IMR-90 (cell line): Measurements from ENCODE around the gene SDHAF1. TPM values are rescaled to one million over a fixed set of nuclear protein-coding genes. Genes with fewer than 3 reads are reported as not detected.

Experiments used
- ATAC-seq: fragments of 200-7000 bp; cut with Tn5 transposase; 2 replicates; pipeline ENCODE4 v1.9.1; 2020; ENCODE audit warnings: low read depth, mild to moderate bottlenecking, moderate library complexity
- Bru-seq: library from RNA; stranded (reverse); fragments of 400-500 nt; gene quantifications from one replicate; lab custom pipeline; 2021; lab: Mats Ljungman, UMichigan
- BruChase-seq, 2 experiments: library from RNA; stranded (reverse); fragments of 400-500 nt; gene quantifications; one replicate each; lab custom pipeline; 2021; lab: Mats Ljungman, UMichigan
- BruUV-seq: library from RNA; stranded (reverse); fragments of 400-500 nt; replicated peaks from 2 replicates; lab custom pipeline; 2021; lab: Mats Ljungman, UMichigan
- CTCF ChIA-PET: fragments of 300-600 bp; formaldehyde crosslinking; extraction: SDS; loops from one replicate; lab custom pipeline; 2021; ENCODE audit warnings: antibody characterized with exemption; lab: Yijun Ruan, JAX
- POLR2A ChIA-PET: fragments of 300-600 bp; sonication (Branson Sonifier 250); formaldehyde crosslinking; loops from one replicate; lab custom pipeline; 2022; ENCODE audit warnings: antibody characterized with exemption; ENCODE audit not compliant: unreplicated experiment; lab: Charles Lee
- DNase-seq: peaks from one replicate; pipeline ENCODE4 v3.0.0; 2013
- H2AFZ ChIP-seq: replicated peaks from 2 replicates; pipeline ENCODE3; 2013; ENCODE audit warnings: low read length, mild to moderate bottlenecking; ENCODE audit not compliant: poor library complexity
- H2AK5ac ChIP-seq: 2 replicates; pipeline ENCODE4 v1.6.1; 2013; ENCODE audit warnings: low read depth, low read length, inconsistent platforms
- H2AK9ac ChIP-seq: replicated peaks from 2 replicates; pipeline ENCODE3; 2013; ENCODE audit warnings: mild to moderate bottlenecking, low read depth, low read length, moderate library complexity; ENCODE audit not compliant: poor library complexity
- H2BK120ac ChIP-seq: 2 replicates; pipeline ENCODE4 v1.6.1; 2013; ENCODE audit warnings: low read depth, low read length, inconsistent platforms
- H2BK15ac ChIP-seq: 3 replicates; pipeline ENCODE4 v1.6.1; 2013; ENCODE audit warnings: low read depth, low read length, inconsistent platforms
- H2BK20ac ChIP-seq: 2 replicates; pipeline ENCODE4 v1.6.1; 2013; ENCODE audit warnings: low read depth, mild to moderate bottlenecking, inconsistent platforms, low read length, moderate library complexity
- H2BK5ac ChIP-seq: 2 replicates; pipeline ENCODE4 v1.6.1; 2013; ENCODE audit warnings: mild to moderate bottlenecking, low read depth, low read length, inconsistent platforms; ENCODE audit not compliant: poor library complexity, severe bottlenecking
- H3K14ac ChIP-seq: replicated peaks from 2 replicates; pipeline ENCODE4 v1.6.1; 2013; ENCODE audit warnings: low read depth, low read length, inconsistent platforms
- H3K18ac ChIP-seq: 2 replicates; pipeline ENCODE4 v1.6.1; 2013; ENCODE audit warnings: low read depth, low read length, control low read depth
- H3K23ac ChIP-seq: 2 replicates; pipeline ENCODE4 v1.6.1; 2013; ENCODE audit warnings: low read depth, low read length, inconsistent platforms
- H3K27ac ChIP-seq: 2 replicates; pipeline ENCODE4 v1.5.1; 2013; ENCODE audit warnings: mild to moderate bottlenecking, control low read depth, low read length; ENCODE audit not compliant: insufficient read depth
- H3K27me3 ChIP-seq: 2 replicates; pipeline ENCODE4 v1.6.1; 2013; ENCODE audit warnings: low read length; ENCODE audit not compliant: control insufficient read depth, insufficient read depth
- H3K36me3 ChIP-seq: 2 replicates; pipeline ENCODE4 v1.6.1; 2013; ENCODE audit warnings: low read length, mixed read lengths; ENCODE audit not compliant: control insufficient read depth, insufficient read depth
- H3K4ac ChIP-seq: 2 replicates; pipeline ENCODE4 v1.6.1; 2013; ENCODE audit warnings: low read depth, low read length, inconsistent platforms
- H3K4me1 ChIP-seq: 2 replicates; pipeline ENCODE4 v1.6.1; 2013; ENCODE audit warnings: low read length, mixed read lengths; ENCODE audit not compliant: control insufficient read depth, insufficient read depth
- H3K4me2 ChIP-seq: 2 replicates; pipeline ENCODE4 v1.6.1; 2013; ENCODE audit warnings: low read depth, mild to moderate bottlenecking, control low read depth, low read length, moderate library complexity
- H3K4me3 ChIP-seq: 2 replicates; pipeline ENCODE4 v1.5.1; 2013; ENCODE audit warnings: low read depth, mild to moderate bottlenecking, control low read depth, low read length, moderate library complexity; ENCODE audit not compliant: insufficient read depth
- H3K56ac ChIP-seq: 2 replicates; pipeline ENCODE4 v1.6.1; 2013; ENCODE audit warnings: low read length, inconsistent platforms; ENCODE audit not compliant: insufficient read depth; ENCODE audit errors: extremely low read depth
- H3K79me1 ChIP-seq, 2 experiments: 2 replicates each; pipeline ENCODE4 v1.6.1; 2013; ENCODE audit warnings: low read length in 2 of 2, inconsistent platforms in 1 of 2, low read depth in 1 of 2
- H3K9ac ChIP-seq: 2 replicates; pipeline ENCODE4 v1.6.1; 2013; ENCODE audit warnings: low read depth, low read length, control low read depth
- H3K9me1 ChIP-seq: 2 replicates; pipeline ENCODE4 v1.6.1; 2013; ENCODE audit warnings: low read length, inconsistent platforms; ENCODE audit not compliant: insufficient read depth
- H3K9me3 ChIP-seq: 2 replicates; pipeline ENCODE4 v1.6.1; 2013; ENCODE audit warnings: low read length; ENCODE audit not compliant: control insufficient read depth, insufficient read depth
- H4K20me1 ChIP-seq: 2 replicates; pipeline ENCODE4 v1.6.1; 2013; ENCODE audit warnings: low read length, inconsistent platforms; ENCODE audit not compliant: insufficient read depth
- H4K5ac ChIP-seq: 2 replicates; pipeline ENCODE4 v1.6.1; 2013; ENCODE audit warnings: mild to moderate bottlenecking, low read depth, low read length, control low read depth
- H4K8ac ChIP-seq, 2 experiments: 2 replicates each; pipeline ENCODE4 v1.6.1; 2013; ENCODE audit warnings: low read depth in 2 of 2, low read length in 2 of 2, control low read depth in 1 of 2, inconsistent platforms in 1 of 2
- H4K91ac ChIP-seq: 2 replicates; pipeline ENCODE4 v1.6.1; 2013; ENCODE audit warnings: low read depth, low read length, inconsistent platforms; ENCODE audit not compliant: insufficient read depth
- CEBPB ChIP-seq: IDR thresholded peaks from 2 replicates; pipeline ENCODE4 v1.6.1; 2012; ENCODE audit warnings: low read depth, low read length, improper control_type of control experiment
- MAFK ChIP-seq: IDR thresholded peaks from 2 replicates; pipeline ENCODE4 v1.6.1; 2012; ENCODE audit warnings: low read depth, low read length, improper control_type of control experiment
- POLR2A ChIP-seq: IDR thresholded peaks from 2 replicates; pipeline ENCODE4 v1.6.1; 2012; ENCODE audit warnings: mild to moderate bottlenecking, low read depth, low read length
- RFX5 ChIP-seq: IDR thresholded peaks from 2 replicates; pipeline ENCODE4 v1.8.0; 2012; ENCODE audit warnings: low read depth, mild to moderate bottlenecking, low read length, moderate library complexity
- SMC3 ChIP-seq: fragments of 150-350 bp; IDR thresholded peaks from 2 replicates; pipeline ENCODE4 v1.6.1; 2016; ENCODE audit warnings: low read depth, mild to moderate bottlenecking, antibody characterized with exemption, low read length, moderate library complexity
- WGBS, 2 experiments: methylation state at CpG; one replicate each; pipeline versions ENCODE4 v1.1.5 to v1.1.7; 2013; ENCODE audit warnings: missing lambda C conversion rate in 2 of 2; ENCODE audit not compliant: insufficient read length in 1 of 2; ENCODE audit errors: extremely low coverage in 2 of 2; 5-methylcytosine and 5-hydroxymethylcytosine counted together
- dilution Hi-C: fragments of 300-500 bp; cut with HindIII; formaldehyde crosslinking; loops from one replicate; pipeline ENCODE4 v1.14.3; 2018; ENCODE audit warnings: low sequenced_read_pairs; ENCODE audit not compliant: unreplicated experiment
- in situ Hi-C: fragments of 300-500 bp; cut with MboI; formaldehyde crosslinking; loops from 3 replicates; pipeline ENCODE4 v1.14.3; 2019; ENCODE audit warnings: low sequenced_read_pairs, inconsistent platforms, mixed read lengths
- intact Hi-C: fragments of 100-400 bp; cut with micrococcal nuclease; formaldehyde crosslinking; loops from 2 replicates; pipeline ENCODE4 v1.10.0; 2022
- long read RNA-seq: library from polyadenylated mRNA; unstranded; transcript quantifications from one replicate; pipeline ENCODE4 v2.0.0, GENCODE V29; 2021; ENCODE audit not compliant: unreplicated experiment
- polyA plus RNA-seq, 3 experiments: library from polyadenylated mRNA; depleted of rRNA; stranded (reverse); fragments of >200 nt; gene quantifications; 2 replicates each; pipeline ENCODE4 v1.2.3, GENCODE V29; 2012; ENCODE audit warnings: low replicate concordance in 1 of 3
- total RNA-seq: library from RNA; depleted of rRNA; stranded (reverse); fragments of >200 nt; gene quantifications from 2 replicates; pipeline ENCODE4 v1.2.3, GENCODE V29; 2012; rRNA removed

Gene SDHAF1
- total RNA-seq (4.8 and 5.0 TPM in 2 replicates), polyA plus RNA-seq (2012; rRNA removed) (9.9 and 13.2 TPM in 2 replicates), Bru-seq, nascent RNA (percentile 53 among the genes with signal in this experiment), BruChase-seq, experiment 1, labeled RNA remaining after a 6-hour chase (percentile 54 among the genes with signal in this experiment), BruChase-seq, experiment 2, labeled RNA remaining after a 2-hour chase (percentile 65 among the genes with signal in this experiment)
- 23.8 and 28.6 TPM in 2 replicates for polyA plus RNA-seq (2012; cell fraction: cytosol; rRNA removed)
- polyA plus RNA-seq (2012; cell fraction: nucleus; rRNA removed; ENCODE audit: low replicate concordance), result 7.2 and 13.6 TPM in 2 replicates
- long read RNA-seq, transcript SDHAF1-201 (1 exons, 1,117 nt), result major isoform, 9 of 9 reads
- long read RNA-seq, partial matches to known transcripts, result 0 of 9 reads
- long read RNA-seq, other reads (novel, unspliced or antisense), result 0 of 9 reads

GRCh38 chr19:35995048-35995993, at the start of gene SDHAF1:
Gene SDHAF1, plus strand, starts transcription at chr19:35995188. Its CDS starts 87 bp downstream, at chr19:35995275.
- Histone ChIP-seq H3K4ac (peak within 1 kb of the TSS; percentile 94), H2AK5ac (peak within 1 kb of the TSS; percentile 27; the same call in 1 of the 2 replicates), H3K9me3 (no peaks in the 10 kb centered on the region), H3K9ac (peak within 1 kb of the TSS; percentile 70), H4K8ac (peak within 1 kb of the TSS; percentile 83 to 100), H2AK9ac (peak within 1 kb of the TSS; percentile 93), H3K56ac (0 out of 2 replicates have a peak within 1 kb of the TSS, but pooled peaks have one; percentile 66), H3K9me1 (no peaks in the 10 kb centered on the region; the same call in 1 of the 2 replicates), H3K4me2 (peak within 1 kb of the TSS; percentile 90), H3K18ac (peak within 1 kb of the TSS; percentile 39), H3K4me3 (peak within 1 kb of the TSS; percentile 71), H3K4me1 (peaks cover 2% of the 10 kb centered on the region; the same call in 1 of the 2 replicates), H3K36me3 (peaks cover 2% of the 10 kb centered on the region; the same call in 1 of the 2 replicates), H3K27me3 (no peaks in the 10 kb centered on the region), H3K23ac (peak within 1 kb of the TSS; percentile 90), H2BK15ac (no peak within 1 kb of the TSS), H3K79me1 (peaks cover 13 to 46% of the 10 kb centered on the region in 2 experiments; a peak in 3 of 4 replicates), H4K91ac (peak within 1 kb of the TSS; percentile 85; the same call in 1 of the 2 replicates), H3K14ac (peak within 1 kb of the TSS; percentile 93), H2BK5ac (peak within 1 kb of the TSS; percentile 71), H2BK20ac (no peak within 1 kb of the TSS), H2BK120ac (no peak within 1 kb of the TSS; the same call in 1 of the 2 replicates), H4K20me1 (peaks cover 19% of the 10 kb centered on the region; the same call in 1 of the 2 replicates), H3K27ac (peak within 1 kb of the TSS; percentile 67), H2AFZ (peak within 1 kb of the TSS; percentile 99), H4K5ac (peak within 1 kb of the TSS; percentile 93)
- DNase-seq (peak; percentile 90), ATAC-seq (peak; percentile 91)
- CTCF ChIA-PET, result interaction anchor here (1.4 kb wide), 1 partner anchor 48 kb away, joined by 3 read pairs; no protein-coding TSS in a partner anchor
- no peak for TF ChIP-seq MAFK
- no peak for TF ChIP-seq SMC3
- no peak for TF ChIP-seq POLR2A
- peak; percentile 95 for TF ChIP-seq CEBPB
- no peak for TF ChIP-seq RFX5
- dilution Hi-C loops, result no loop called here
- BruUV-seq, result no TSS peak
- 1% methylated on average over 47 of the region's 97 CpGs; no CpG with 5 or more reads in 1 of the 2 experiments for WGBS, 2 experiments
- POLR2A ChIA-PET, result no interaction called here
- in situ Hi-C loops, result no loop called here
- intact Hi-C loops, result loop anchor here (2.0 kb wide), 1 partner anchor 59 kb away; the partner anchor contains the start of genes THAP8 and WDR62
